ENCODE results near the gene ALPI.
"Not testable (repeated sequence)": the region's sequence is repeated elsewhere in the genome, so short reads cannot be mapped to it uniquely, and the experiment has no call there.

ALPI gene

GRCh38 chr2:232448304-232448690 lies 7.7 kb upstream of the ALPI start:
- TF ChIP-seq CTCF (IDR thresholded peaks at IDR 0.05; ENCODE audit: extremely low read depth, missing control alignments) = no peak
- no peak for DNase-seq (ENCODE audit: low spot score)

- no peak for TF ChIP-seq CTCF (IDR thresholded peaks at IDR 0.05; ENCODE audit: extremely low read depth, missing control alignments)
- no peak for DNase-seq (ENCODE audit: low spot score)
Measured at GRCh38 chr2:232449964-232450363, 6.0 kb upstream of the ALPI start.

GRCh38 chr2:232451645-232452044 lies 4.3 kb upstream of the ALPI start:
- DNase-seq (ENCODE audit: low spot score) = not testable (repeated sequence)

GRCh38 chr2:232454630-232455029 lies 1.3 kb upstream of the ALPI start:
- no peak for DNase-seq (ENCODE audit: low spot score)
- TF ChIP-seq CTCF (IDR thresholded peaks at IDR 0.05; ENCODE audit: extremely low read depth, missing control alignments) = no peak

- no peak for TF ChIP-seq CTCF (IDR thresholded peaks at IDR 0.05; ENCODE audit: extremely low read depth, missing control alignments)
- no peak for DNase-seq (ENCODE audit: low spot score)
Measured at GRCh38 chr2:232456296-232457120, 555 bp downstream of the ALPI start.

GRCh38 chr2:232457121-232458011 lies 1.4 kb downstream of the ALPI start:
- no peak for TF ChIP-seq CTCF (IDR thresholded peaks at IDR 0.05; ENCODE audit: extremely low read depth, missing control alignments)
- no peak for DNase-seq (ENCODE audit: low spot score)

- no peak for DNase-seq (ENCODE audit: low spot score)
- TF ChIP-seq CTCF (IDR thresholded peaks at IDR 0.05; ENCODE audit: extremely low read depth, missing control alignments) = no peak
Measured at GRCh38 chr2:232458051-232458660, 2.2 kb downstream of the ALPI start.
